Esophagus muscularis mucosa (tissue), 4 donors: ENCODE measurements around the gene CD300LF. TPM values are rescaled to one million over a fixed set of nuclear protein-coding genes. Genes with fewer than 3 reads are reported as not detected.
A peak's percentile ranks its signal among the peaks of the same experiment; 100 is the strongest.

ENCODE experiments used
- DNase-seq: peaks from one replicate; pipeline ENCODE4 v3.0.0-alpha.2; 2017; ENCODE audit errors: extremely low spot score
- H3K27ac ChIP-seq, 4 donors: fragments of 200-600 bp; sonication (generic); replicated peaks in 1 of 4; 1 replicate in 3 of 4; 2 replicates in 1 of 4; pipeline ENCODE4 v1.5.1; 2016 to 2019; ENCODE audit warnings: mild to moderate bottlenecking in 1 of 4
- H3K27me3 ChIP-seq, 4 donors: fragments of 200-600 bp; sonication (generic); one replicate each; pipeline versions ENCODE4 v1.5.1 to v1.6.0; 2016 to 2019
- H3K36me3 ChIP-seq, 4 donors: fragments of 200-600 bp; sonication (generic); one replicate each; pipeline ENCODE4 v1.5.1; 2016 to 2019
- H3K4me1 ChIP-seq, 4 donors: fragments of 200-600 bp; sonication (generic); one replicate each; pipeline ENCODE4 v1.5.1; 2016 to 2019
- H3K4me3 ChIP-seq, 4 donors: fragments of 200-600 bp; sonication (generic); 1 replicate in 2 of 4; 2 replicates in 2 of 4; pipeline ENCODE4 v1.5.1; 2016 to 2019; ENCODE audit warnings: mild to moderate bottlenecking in 4 of 4, moderate library complexity in 1 of 4
- H3K9me3 ChIP-seq, 4 donors: fragments of 200-600 bp; sonication (generic); 1 replicate in 3 of 4; 2 replicates in 1 of 4; pipeline ENCODE4 v1.5.1; 2016 to 2019
- CTCF ChIP-seq, 3 experiments: fragments of 200-600 bp in 2 of 3; fragments of 450-650 bp in 1 of 3; sonication (generic) in 2 of 3; IDR thresholded peaks; one replicate each; pipeline ENCODE4 v1.5.1; 2017 to 2019; ENCODE audit warnings: antibody characterized with exemption in 3 of 3, mild to moderate bottlenecking in 2 of 3, moderate library complexity in 1 of 3
- EP300 ChIP-seq: sonication (generic); formaldehyde crosslinking; IDR thresholded peaks from one replicate; pipeline ENCODE4 v1.6.1; 2017; ENCODE audit warnings: antibody characterized with exemption
- POLR2A ChIP-seq: fragments of 450-650 bp; IDR thresholded peaks from one replicate; pipeline ENCODE4 v1.6.1; 2017; ENCODE audit warnings: antibody characterized with exemption, moderate library complexity, mild to moderate bottlenecking, low read depth
- POLR2AphosphoS5 ChIP-seq, 2 donors: sonication (generic); formaldehyde crosslinking; IDR thresholded peaks; one replicate each; pipeline ENCODE4 v1.6.1; 2017; ENCODE audit warnings: antibody characterized with exemption in 2 of 2
- WGBS: methylation state at CpG from one replicate; pipeline ENCODE4 v1.1.5; 2018; 5-methylcytosine and 5-hydroxymethylcytosine counted together
- intact Hi-C: fragments of 100-400 bp; cut with DNase I; formaldehyde crosslinking; loops from one replicate; pipeline ENCODE4 v1.15.1; 2023
- total RNA-seq, 4 donors: library from RNA; depleted of rRNA; stranded (reverse); fragments of >200 nt; gene quantifications; one replicate each; pipeline versions ENCODE4 v1.1.0 to v1.2.1, GENCODE V29; 2016

The CD300LF gene
- total RNA-seq, 4 donors from 2014 or later, result 0.26 to 0.99 (median 0.42) TPM; not detected in 1

DNA sequence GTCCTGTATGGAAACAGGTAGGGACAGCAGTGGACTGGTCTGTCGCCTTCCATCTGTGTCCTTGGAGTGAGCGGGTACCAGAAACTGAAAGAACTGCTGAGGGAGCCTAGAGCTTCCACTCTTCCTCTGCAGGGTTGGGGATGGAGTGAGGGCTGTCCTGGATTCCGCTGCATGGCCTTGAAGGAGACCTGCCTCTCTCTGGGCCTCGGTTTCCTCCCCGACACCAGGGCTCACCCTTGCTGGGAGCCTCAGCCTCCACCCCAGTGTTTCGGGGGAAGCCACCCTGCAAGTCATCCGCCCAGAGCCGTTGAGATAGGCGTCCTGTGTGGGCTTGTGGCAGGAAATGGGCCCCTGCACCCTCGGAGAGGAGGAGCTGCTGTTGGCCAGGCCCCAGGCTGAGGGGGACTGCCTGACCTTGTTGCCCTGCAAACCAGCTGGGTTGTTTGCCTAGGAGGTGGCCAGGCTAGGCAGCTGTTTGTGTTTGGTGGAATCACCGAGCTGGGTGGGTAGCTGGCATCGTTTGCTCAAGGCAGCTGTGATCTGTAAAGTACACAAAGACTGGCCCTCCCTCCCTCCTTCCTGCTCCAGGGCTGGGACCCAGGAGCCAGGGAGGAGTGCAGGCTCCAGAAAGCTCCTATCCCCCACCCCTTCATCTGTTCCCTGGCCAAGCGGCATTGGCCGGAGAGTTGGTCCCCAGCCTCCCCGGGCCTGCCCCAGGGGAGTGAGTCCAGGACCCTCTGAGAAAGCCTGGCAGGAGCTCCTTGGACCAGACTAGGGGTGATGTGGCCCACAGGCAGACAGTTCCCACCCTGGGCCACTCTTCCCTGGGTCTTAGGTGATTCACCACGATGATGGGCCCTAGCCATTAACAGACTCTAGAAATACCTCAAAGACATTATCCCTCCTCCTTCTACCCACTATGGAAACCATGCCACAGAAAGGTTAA is 25.6 kb upstream of the CD300LF start:
- intact Hi-C loops, result no loop called here
- Histone ChIP-seq H3K27ac (no peak overlapping the region), H3K36me3 (no peaks in the 10 kb centered on the region), H3K4me3 (peak overlapping the region; percentile 33 to 52 (median 40)), H3K27me3 (peaks cover 0 to 88% (median 27%) of the 10 kb centered on the region in 4 donors), H3K4me1 (peaks cover 18 to 42% (median 30%) of the 10 kb centered on the region in 4 donors), H3K9me3 (no peaks in the 10 kb centered on the region)
- no peak for DNase-seq
- TF ChIP-seq POLR2A, result no peak
- TF ChIP-seq POLR2AphosphoS5 (IDR thresholded peaks at IDR 0.05), result peak in 1 of 2 donors; percentile 8
- WGBS, result 26% methylated on average over 9 of the region's 16 CpGs

DNA sequence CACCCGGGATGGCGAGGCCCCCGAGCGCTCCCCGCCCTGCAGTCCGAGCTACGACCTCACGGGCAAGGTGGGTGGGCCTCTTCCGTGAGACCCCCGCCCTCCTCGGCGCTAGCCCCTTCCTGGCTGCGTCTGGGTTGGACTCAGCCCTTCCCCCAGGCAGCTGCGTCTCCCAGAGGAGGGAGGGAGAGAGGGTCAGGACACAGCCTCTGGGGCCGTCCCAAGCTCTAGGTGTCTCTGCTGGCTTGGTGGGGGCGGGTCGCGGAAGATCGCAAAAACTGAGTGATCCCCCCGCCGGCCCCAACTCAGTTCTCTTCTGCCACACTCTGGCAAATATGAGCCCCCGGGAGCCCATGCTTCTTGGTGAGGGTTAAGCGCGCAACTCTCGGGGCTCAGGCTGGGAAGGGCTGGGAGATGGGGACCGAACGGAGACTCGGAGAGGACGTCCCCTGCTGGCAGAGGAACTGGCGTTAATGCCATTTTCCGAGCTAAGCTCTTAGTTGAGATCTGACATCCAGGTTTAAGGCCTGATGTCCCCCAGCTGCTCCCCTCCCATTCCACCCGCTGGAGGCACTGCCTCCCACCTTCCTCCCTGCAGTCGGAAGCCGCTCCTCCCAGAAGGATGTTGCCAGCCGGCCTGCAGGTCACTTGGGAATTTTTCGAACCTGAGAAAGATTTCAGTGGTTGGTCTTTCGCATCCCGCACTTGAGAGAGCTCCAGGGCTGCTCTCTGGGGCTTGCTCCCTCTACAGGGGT is 24.8 kb upstream of the CD300LF start:
- peak overlapping the region in 1 of 4 donors; percentile 17 for H3K27ac ChIP-seq
- DNase-seq, result no peak

DNA sequence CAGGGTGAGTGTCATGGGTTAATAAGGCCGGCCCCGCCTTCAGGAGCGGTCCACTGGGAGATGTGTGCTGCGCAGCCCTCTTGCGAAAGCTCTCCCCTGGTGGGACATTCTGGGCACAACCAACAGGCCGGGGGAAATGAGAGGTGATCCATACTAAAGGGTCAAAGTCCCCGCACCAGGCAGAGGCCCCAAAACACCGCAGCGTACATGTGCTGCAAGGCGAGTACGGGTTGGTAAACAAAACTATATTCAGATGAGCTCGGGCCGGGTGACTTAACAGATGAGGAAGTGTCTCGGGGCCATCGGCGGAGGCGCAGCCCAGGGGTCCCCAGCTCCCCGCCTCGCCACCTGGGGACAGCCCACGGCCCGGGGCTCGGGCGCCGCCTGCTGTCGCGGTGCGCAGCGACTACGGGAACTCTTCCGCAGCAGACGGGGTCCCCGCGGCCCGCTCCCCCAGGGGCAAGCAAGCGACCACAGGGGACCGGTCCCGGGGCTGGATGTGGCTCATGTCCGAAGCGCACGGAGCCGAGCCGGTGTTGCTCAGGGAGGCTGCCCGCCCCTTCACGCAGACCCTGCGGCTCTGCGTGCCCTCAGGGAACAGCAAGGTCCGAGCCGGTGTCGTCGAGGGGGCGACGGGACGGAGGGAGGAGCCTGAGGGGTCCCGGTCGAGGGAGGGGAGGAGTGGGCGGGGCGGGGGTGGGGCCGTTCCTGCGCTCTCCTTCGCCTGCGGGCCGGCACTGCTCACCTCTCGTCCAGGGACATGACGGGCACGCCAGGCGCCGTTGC is 24.0 kb upstream of the CD300LF start, which contains the start of gene RAB37:
TSS of gene RAB37 (plus strand) at position 744 of the 786 bp plus-strand sequence. CDS start at position 761, 17 bp downstream.
- intact Hi-C loops, result no loop called here
- Histone ChIP-seq H3K4me3 (peak within 1 kb of the TSS; percentile 33 to 52 (median 40)), H3K9me3 (no peaks in the 10 kb centered on the region), H3K27me3 (peaks cover 0 to 88% (median 29%) of the 10 kb centered on the region in 4 donors), H3K4me1 (peaks cover 15 to 29% (median 27%) of the 10 kb centered on the region in 4 donors), H3K27ac (peak within 1 kb of the TSS in 3 of 4 donors; percentile 16 to 21 (median 17)), H3K36me3 (no peaks in the 10 kb centered on the region)
- 4% methylated on average over 23 of the region's 67 CpGs for WGBS
- DNase-seq, result no peak
- TF ChIP-seq CTCF (IDR thresholded peaks at IDR 0.05) (peak in 2 of 3 experiments; percentile 19 to 31), EP300 (no peak)

More for the DNA sequence above, 24.8 kb upstream of the CD300LF start:
- H3K4me3 ChIP-seq, result peak overlapping the region; percentile 33 to 52 (median 40)
- no peaks in the 10 kb centered on the region for H3K36me3 ChIP-seq
- TF ChIP-seq CTCF (IDR thresholded peaks at IDR 0.05), result peak in 1 of 3 experiments; percentile 18
- no peak for TF ChIP-seq POLR2A
- TF ChIP-seq POLR2AphosphoS5 (IDR thresholded peaks at IDR 0.05), result no peak
- TF ChIP-seq EP300, result no peak
- 30% methylated on average over 2 of the region's 38 CpGs for WGBS
- H3K9me3 ChIP-seq, result no peaks in the 10 kb centered on the region
- intact Hi-C loops, result no loop called here
- peaks cover 16 to 35% (median 29%) of the 10 kb centered on the region in 4 donors for H3K4me1 ChIP-seq
- peaks cover 0 to 88% (median 29%) of the 10 kb centered on the region in 4 donors for H3K27me3 ChIP-seq

DNA sequence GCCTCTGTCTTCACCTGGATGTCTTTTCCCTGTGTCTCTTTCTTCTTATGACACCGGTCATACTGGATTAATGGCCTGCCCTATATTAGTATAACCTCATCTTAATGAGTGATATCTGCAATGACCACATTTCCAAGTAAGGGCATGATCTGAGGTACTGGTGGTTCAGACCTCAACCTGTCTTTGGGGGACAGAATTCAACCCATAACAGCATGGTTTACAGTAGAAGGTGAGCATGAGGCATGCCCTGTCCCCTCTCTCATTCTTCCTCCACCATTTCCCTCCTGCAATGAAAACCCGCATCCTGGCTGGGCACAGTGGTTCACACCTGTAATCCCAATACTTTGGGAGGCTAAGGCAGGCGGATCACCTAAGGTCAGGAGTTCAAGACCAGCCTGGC is 21.5 kb upstream of the CD300LF start:
- peaks cover 0 to 83% (median 30%) of the 10 kb centered on the region in 4 donors for H3K27me3 ChIP-seq
- whole genome bisulfite sequencing, result 88% methylated on average over 3 of the region's 3 CpGs
- no peaks in the 10 kb centered on the region for H3K9me3 ChIP-seq
- intact Hi-C loops, result no loop called here
- DNase-seq, result no peak
- H3K27ac ChIP-seq, result no peak overlapping the region
- H3K36me3 ChIP-seq, result no peaks in the 10 kb centered on the region
- TF ChIP-seq POLR2AphosphoS5 (IDR thresholded peaks at IDR 0.05) (no peak), EP300 (no peak), CTCF (IDR thresholded peaks at IDR 0.05) (no peak)
- H3K4me3 ChIP-seq, result no peak overlapping the region
- peaks cover 15 to 29% (median 27%) of the 10 kb centered on the region in 4 donors for H3K4me1 ChIP-seq
